Ovary (tissue), 3 donors: ENCODE results near the gene NRXN3.

ENCODE experiments used
- CTCF ChIP-seq, 3 donors: fragments of 450-650 bp in 2 of 3; fragments of 200-600 bp in 1 of 3; IDR thresholded peaks; one replicate each; pipeline versions ENCODE4 v1.5.1 to v1.8.0; 2016 to 2022; ENCODE audit warnings: antibody characterized with exemption in 3 of 3, mild to moderate bottlenecking in 1 of 3
- EP300 ChIP-seq: sonication (generic); formaldehyde crosslinking; IDR thresholded peaks from one replicate; pipeline ENCODE4 v1.6.1; 2017; ENCODE audit warnings: antibody characterized with exemption
- POLR2A ChIP-seq: fragments of 450-650 bp; IDR thresholded peaks from one replicate; pipeline ENCODE4 v1.6.1; 2017; ENCODE audit warnings: antibody characterized with exemption, mild to moderate bottlenecking, moderate library complexity
- donor health status: DM: no; HTN: no; CAD: no.

GRCh38 chr14:79037593-79037992, 867.4 kb downstream of the NRXN3 start:
- TF ChIP-seq POLR2A (no peak), CTCF (IDR thresholded peaks at IDR 0.05) (no peak), EP300 (no peak)
